Measurements from ENCODE around the gene GPC5.

DNA sequence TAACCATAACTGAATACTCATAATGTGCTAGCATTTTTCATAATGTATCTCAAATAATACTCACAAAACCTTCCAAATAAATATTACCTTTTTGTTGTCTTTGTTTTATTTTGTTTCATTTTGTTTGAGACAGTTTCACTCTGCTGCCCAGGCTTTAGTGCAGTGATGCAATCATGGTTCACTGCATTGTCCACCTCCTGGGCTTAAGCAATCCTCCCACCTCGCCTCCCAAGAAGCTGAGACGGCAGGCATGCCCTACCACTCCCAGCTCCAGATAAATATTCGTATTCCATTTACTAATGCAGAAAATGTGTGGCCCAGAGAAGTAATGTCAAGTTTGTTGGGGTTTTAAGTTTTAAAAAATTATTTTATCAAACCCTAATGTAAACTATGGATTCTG lies 739.1 kb downstream of the GPC5 start:
- no peak for TF ChIP-seq EP300 (IDR thresholded peaks at IDR 0.05)
- TF ChIP-seq, protein P1, sequence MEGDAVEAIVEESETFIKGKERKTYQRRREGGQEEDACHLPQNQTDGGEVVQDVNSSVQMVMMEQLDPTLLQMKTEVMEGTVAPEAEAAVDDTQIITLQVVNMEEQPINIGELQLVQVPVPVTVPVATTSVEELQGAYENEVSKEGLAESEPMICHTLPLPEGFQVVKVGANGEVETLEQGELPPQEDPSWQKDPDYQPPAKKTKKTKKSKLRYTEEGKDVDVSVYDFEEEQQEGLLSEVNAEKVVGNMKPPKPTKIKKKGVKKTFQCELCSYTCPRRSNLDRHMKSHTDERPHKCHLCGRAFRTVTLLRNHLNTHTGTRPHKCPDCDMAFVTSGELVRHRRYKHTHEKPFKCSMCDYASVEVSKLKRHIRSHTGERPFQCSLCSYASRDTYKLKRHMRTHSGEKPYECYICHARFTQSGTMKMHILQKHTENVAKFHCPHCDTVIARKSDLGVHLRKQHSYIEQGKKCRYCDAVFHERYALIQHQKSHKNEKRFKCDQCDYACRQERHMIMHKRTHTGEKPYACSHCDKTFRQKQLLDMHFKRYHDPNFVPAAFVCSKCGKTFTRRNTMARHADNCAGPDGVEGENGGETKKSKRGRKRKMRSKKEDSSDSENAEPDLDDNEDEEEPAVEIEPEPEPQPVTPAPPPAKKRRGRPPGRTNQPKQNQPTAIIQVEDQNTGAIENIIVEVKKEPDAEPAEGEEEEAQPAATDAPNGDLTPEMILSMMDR (IDR thresholded peaks at IDR 0.05): no peak

All from ovary (tissue), 3 donors.